Measurements from ENCODE around the gene HEPACAM.
"Not testable (repeated sequence)": the region's sequence is repeated elsewhere in the genome, so short reads cannot be mapped to it uniquely, and the experiment has no call there.

Gene HEPACAM

GRCh38 chr11:124935548-124936514, at the start of gene HEPACAM:
Gene HEPACAM (minus strand): TSS chr11:124936047. CDS start chr11:124936006, 41 bp downstream.
- DNase-seq (ENCODE audit: low spot score): no peak

GRCh38 chr11:124984512-124984854, 48.6 kb upstream of the HEPACAM start:
- DNase-seq (ENCODE audit: low spot score): no peak

GRCh38 chr11:124983674-124984511, 48.0 kb upstream of the HEPACAM start:
- no peak for DNase-seq (ENCODE audit: low spot score)

GRCh38 chr11:124982043-124982442, 46.2 kb upstream of the HEPACAM start:
- DNase-seq (ENCODE audit: low spot score): no peak

GRCh38 chr11:124978316-124978715, 42.5 kb upstream of the HEPACAM start:
- no peak for DNase-seq (ENCODE audit: low spot score)

- peak; percentile 7 for DNase-seq (ENCODE audit: low spot score)
Observed at GRCh38 chr11:124977006-124977405, 41.2 kb upstream of the HEPACAM start.

- DNase-seq (ENCODE audit: low spot score): no peak
Observed at GRCh38 chr11:124976531-124976930, 40.7 kb upstream of the HEPACAM start.

- no peak for DNase-seq (ENCODE audit: low spot score)
Observed at GRCh38 chr11:124971810-124972209, 36.0 kb upstream of the HEPACAM start.

- DNase-seq (ENCODE audit: low spot score): no peak
Observed at GRCh38 chr11:124970925-124971324, 35.1 kb upstream of the HEPACAM start.

GRCh38 chr11:124968197-124968596, 32.4 kb upstream of the HEPACAM start:
- DNase-seq (ENCODE audit: low spot score): not testable (repeated sequence)

GRCh38 chr11:124961972-124962609, 26.2 kb upstream of the HEPACAM start:
- peak; percentile 54 for DNase-seq (ENCODE audit: low spot score)

- DNase-seq (ENCODE audit: low spot score): peak; percentile 27
Observed at GRCh38 chr11:124955035-124955434, 19.2 kb upstream of the HEPACAM start.

GRCh38 chr11:124954590-124954955, 18.7 kb upstream of the HEPACAM start:
- DNase-seq (ENCODE audit: low spot score): no peak

- DNase-seq (ENCODE audit: low spot score): peak; percentile 95
Observed at GRCh38 chr11:124953753-124954589, 18.1 kb upstream of the HEPACAM start, which contains the start of gene CCDC15. Gene CCDC15 (plus strand): TSS chr11:124954202. CDS start chr11:124954733, 531 bp downstream.

- no peak for DNase-seq (ENCODE audit: low spot score)
Observed at GRCh38 chr11:124951341-124951740, 15.5 kb upstream of the HEPACAM start.

- DNase-seq (ENCODE audit: low spot score): no peak
Observed at GRCh38 chr11:124950601-124951330, 14.9 kb upstream of the HEPACAM start.

GRCh38 chr11:124946735-124947141, 10.9 kb upstream of the HEPACAM start:
- no peak for DNase-seq (ENCODE audit: low spot score)

- DNase-seq (ENCODE audit: low spot score): no peak
Observed at GRCh38 chr11:124945826-124946225, 10.0 kb upstream of the HEPACAM start.

- DNase-seq (ENCODE audit: low spot score): no peak
Observed at GRCh38 chr11:124944565-124944964, 8.7 kb upstream of the HEPACAM start.

GRCh38 chr11:124943741-124944140, 7.9 kb upstream of the HEPACAM start:
- DNase-seq (ENCODE audit: low spot score): no peak

GRCh38 chr11:124943254-124943616, 7.4 kb upstream of the HEPACAM start:
- no peak for DNase-seq (ENCODE audit: low spot score)

Measured in hematopoietic multipotent progenitor cell treated with erythropoietin and hydrocortisone succinate and interleukin-3 and kit ligand, for 15 days (in vitro differentiated cells).